Renal cortical epithelial cell (primary cell): ENCODE results near the gene ITGB2. TPM values are rescaled to one million over a fixed set of nuclear protein-coding genes. Genes with fewer than 3 reads are reported as not detected.

Experiments
- DNase-seq: peaks from one replicate; pipeline ENCODE4 v3.0.0-alpha.2; 2011; ENCODE audit warnings: low read depth
- total RNA-seq: library from RNA; depleted of rRNA; stranded (reverse); fragments of >200 nt; gene quantifications from 2 replicates; pipeline ENCODE4 v1.2.3, GENCODE V29; 2014

Gene ITGB2
- total RNA-seq, 1 donor from 2014 or later: 8.8 TPM

GRCh38 chr21:44846485-44847260 lies 74.0 kb downstream of the ITGB2 start:
- peak; percentile 32 for DNase-seq

DNA sequence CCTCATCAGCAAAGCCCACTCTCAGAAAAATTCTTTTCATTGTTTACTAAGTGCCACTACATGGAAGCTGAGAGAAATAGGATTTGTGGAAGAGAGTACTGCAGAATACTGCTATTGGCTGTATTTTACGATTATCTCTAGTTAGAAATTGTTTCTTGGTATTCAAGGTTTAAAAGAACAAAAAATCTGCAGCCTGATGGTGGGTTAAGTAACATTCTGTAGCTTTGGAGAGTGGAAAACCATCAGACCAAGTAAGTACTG lies 74.5 kb downstream of the ITGB2 start:
- DNase-seq: no peak

- no peak for DNase-seq
Observed at GRCh38 chr21:44845418-44846223, 75.1 kb downstream of the ITGB2 start.

GRCh38 chr21:44844256-44844655 lies 76.4 kb downstream of the ITGB2 start:
- no peak for DNase-seq

- DNase-seq: no peak
Observed at GRCh38 chr21:44842721-44843445, 77.8 kb downstream of the ITGB2 start.

- DNase-seq: no peak
Observed at GRCh38 chr21:44842087-44842486, 78.6 kb downstream of the ITGB2 start.

- no peak for DNase-seq
Observed at GRCh38 chr21:44840771-44841170, 79.9 kb downstream of the ITGB2 start.

DNA sequence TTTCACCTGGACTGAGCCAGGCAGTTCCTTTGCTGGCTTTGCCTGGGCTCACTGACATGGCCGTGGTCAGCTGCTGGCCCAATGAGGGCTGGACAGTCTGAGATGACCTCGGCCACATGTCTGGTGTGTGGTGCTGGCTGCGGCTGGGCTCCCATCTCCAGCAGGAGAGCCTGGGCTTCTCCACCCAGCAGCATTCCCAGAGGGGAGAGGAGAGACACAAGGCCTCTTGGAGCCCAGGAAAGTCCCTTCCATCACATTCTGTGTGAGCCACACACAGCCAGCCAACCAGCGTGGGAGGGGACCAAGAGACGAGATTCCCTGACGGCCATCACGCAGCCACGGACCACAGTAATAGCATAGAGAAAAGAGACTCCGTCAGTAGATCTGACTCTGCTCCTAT lies 81.7 kb downstream of the ITGB2 start:
- no peak for DNase-seq

DNA sequence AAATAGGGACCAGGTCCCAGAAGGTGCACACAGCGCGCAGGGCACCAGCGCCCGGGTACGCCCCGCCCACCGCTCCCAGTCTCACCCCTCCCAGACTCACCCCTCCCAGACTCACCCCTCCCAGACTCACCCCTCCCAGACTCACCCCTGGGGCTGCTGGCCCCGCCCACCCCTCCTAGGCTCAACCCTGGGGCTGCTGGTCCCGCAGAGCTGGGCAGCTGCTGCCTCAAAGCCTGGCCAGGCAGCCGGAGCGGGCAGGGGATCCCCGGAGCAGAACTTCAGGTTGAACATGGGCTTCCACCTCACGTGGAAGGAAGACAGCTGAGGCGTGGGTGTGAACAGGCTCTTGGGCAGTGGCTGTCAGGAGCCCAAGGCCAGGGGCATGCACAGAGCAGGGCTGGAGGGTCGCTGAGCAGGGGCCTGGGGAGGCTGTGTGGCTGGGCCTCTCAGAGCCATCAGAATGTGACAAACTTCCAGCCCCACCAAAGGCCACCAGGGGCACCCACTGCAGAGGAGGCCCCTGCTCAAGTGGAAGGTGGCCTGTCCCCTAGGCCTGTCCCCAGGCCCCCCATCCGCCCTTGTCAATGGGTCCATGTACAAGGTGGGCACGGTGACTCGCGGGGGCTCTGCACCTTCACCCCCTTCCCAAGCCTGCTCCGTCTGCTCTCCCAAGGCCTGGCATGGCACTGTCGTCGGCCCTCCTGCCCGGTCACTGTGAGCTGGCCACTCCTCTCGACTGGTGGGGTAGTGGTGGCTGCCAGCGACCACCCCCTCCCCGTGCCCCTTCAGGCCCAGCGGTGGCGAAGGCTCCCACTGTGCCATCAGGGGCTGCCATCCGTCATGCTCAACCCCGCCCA lies 82.4 kb downstream of the ITGB2 start:
- DNase-seq: no peak

GRCh38 chr21:44837537-44837936 lies 83.2 kb downstream of the ITGB2 start:
- no peak for DNase-seq

DNA sequence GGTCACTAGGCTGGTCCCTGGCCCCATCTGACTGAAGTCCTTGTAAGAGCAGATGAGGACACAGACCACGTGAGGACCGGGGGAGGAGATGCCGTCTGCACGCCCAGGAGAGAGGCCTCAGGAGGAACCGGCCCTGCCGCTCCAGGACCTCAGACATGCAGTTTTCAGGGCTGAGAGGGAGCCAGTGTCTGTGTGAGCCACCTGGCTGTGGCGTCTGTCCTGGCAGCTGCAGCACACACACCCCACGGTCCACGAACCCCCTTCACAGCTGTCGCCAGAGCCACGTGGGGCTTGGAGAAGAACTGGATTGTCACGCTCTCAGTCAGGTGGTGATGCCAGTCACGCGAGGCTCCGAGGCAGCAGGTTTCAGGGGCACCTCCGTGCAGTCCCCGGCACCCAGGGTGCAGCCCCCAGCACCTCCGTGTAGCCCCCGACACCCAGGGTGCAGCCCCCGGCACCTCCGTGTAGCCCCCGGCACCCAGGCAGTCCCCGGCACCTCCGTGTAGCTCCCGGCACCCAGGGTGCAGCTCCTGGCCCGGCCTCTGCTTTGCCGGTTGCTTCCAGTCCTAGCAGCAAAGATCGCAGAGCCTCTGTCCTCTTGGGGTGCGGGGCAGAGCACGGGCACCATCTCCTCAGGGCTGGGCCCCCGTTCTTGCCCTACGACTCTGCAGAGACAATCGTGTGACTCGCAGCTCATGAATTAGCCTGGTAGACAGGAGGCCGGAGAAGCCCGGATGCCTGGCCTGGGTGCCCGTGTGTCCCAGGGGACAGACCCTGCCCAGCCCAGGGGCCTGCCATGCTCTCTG lies 83.8 kb downstream of the ITGB2 start:
- no peak for DNase-seq

DNA sequence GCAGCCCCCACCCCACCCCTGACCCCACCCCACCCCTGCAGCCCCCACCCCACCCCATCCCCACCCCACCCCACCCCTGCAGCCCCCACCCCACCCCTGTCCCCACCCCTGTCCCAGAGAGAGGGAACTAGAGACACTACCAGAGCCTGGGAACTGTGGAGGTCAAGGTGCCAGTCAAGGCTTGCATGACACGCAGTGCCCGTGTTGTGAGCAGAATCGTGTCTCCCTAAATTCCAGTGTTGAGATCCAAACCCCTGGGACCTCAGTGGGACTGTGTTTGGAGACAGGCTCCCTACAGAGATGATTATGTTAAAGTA lies 84.4 kb downstream of the ITGB2 start:
- DNase-seq: no peak

Other genes starting within 250 kb of the ITGB2 start
- gene KRTAP12-1, start 238.7 kb downstream of the ITGB2 start, total RNA-seq: not detected in 2 replicates
- not detected in 2 replicates for gene KRTAP10-12, start 223.7 kb downstream of the ITGB2 start, total RNA-seq
- not detected in 2 replicates for gene TSPEAR, start 209.3 kb downstream of the ITGB2 start, total RNA-seq
- 45.3 and 87.8 TPM in 2 replicates for gene UBE2G2, start 119.1 kb downstream of the ITGB2 start, total RNA-seq
- gene SUMO3, start 102.8 kb downstream of the ITGB2 start, total RNA-seq: 72.8 and 74.5 TPM in 2 replicates
- gene PTTG1IP, start 47.2 kb downstream of the ITGB2 start, total RNA-seq: 617 and 707 TPM in 2 replicates
- 23.0 and 24.1 TPM in 2 replicates for gene SLX9, start 19.1 kb upstream of the ITGB2 start, total RNA-seq
- 2.4 and 9.7 TPM in 2 replicates for gene ADARB1, start 153.7 kb upstream of the ITGB2 start, total RNA-seq